ENCODE data around the gene AVPI1.

AVPI1 gene

DNA sequence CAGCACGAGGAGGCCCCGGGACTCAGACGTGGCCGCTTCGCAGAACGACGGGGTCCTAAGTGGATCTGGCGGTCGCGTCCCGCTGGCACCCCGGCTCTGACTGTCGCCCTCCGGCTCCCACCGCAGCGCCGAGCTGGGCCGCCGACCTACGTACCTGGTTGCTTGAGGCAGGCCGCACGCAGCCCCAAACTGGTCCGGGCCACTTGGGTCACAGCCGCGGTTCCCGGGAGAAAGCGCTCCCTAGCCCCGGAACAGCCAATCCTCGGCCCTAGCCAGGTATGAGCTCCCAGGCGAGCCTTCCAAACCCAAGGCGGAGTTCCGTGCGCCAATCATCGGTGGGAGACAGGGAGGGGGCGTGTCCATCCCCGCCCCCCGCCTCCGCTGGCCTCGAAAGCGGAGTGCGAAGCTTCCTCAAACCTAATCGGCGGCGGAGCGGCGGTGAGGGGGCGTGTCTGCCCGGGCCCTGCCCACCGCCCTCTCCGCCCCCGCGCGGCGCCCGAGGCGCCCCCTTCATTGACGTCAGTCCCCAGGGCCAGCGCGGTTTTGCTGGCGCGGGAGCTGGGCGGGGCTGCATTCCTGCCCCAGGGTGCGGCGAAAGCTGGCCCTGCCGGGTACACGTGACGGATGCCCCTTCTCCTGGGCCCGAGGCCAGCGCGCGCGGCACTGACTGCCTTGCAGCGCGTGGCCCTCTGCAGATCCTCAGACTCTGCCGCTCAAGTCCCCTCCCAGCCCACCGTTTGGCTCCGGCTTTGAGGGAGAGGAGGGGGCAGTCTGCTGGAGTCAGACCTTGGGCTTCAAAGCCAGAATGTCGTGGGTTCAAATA lies at the start of gene AVPI1:
AVPI1 (minus strand) TSS at position 280 of the 823 bp plus-strand sequence. CDS start 7,336 bp downstream, outside the sequence.
- DNase-seq (ENCODE audit: low read depth): peak; percentile 80

DNA sequence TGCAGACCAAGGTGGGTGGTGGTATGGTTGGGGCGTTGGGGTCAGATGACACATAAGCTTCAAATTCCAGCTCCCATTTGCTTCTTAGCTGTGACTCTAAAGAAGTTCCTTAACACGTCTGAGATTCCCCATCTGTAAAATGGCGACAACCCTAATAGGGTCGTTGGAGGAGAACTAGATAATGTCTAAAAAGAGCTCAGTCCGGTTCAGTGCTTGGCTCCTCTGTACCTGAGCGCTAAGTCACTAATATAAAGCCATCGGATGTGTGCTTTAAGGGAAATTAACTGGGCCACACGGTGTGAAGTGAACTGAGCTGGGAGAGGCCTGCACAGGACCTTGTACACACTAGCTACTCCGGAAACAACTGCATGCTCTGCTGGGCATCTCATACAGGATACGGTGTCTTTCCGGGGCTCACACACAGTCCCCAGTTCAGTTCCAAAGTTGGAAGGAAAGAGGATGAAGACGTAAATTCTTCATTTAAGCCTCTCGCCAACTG lies 49.4 kb upstream of the AVPI1 start:
- no peak for DNase-seq (ENCODE audit: low read depth)

DNA sequence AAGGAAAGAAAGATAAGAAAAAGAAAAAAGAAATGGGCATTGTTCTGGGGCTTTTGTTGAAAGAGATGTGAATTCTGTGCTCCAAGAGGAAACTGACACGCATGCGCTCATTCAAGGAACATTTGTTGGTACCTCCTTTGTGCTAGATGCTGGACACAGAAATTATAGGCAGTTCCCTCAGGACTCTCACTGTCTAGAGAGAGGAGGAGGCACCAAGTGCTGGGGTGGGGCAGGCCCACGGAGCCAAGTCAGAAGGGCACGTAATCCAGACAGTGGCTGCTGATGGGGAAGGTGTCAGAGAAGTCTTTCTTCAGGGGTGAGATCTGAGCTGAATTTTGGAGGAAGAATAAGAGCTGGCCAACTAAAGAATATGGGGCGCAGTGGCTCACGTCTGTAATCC lies 47.0 kb upstream of the AVPI1 start:
- no peak for DNase-seq (ENCODE audit: low read depth)

- no peak for DNase-seq (ENCODE audit: low read depth)
Observed at GRCh38 chr10:97733256-97733655, 46.2 kb upstream of the AVPI1 start.

DNA sequence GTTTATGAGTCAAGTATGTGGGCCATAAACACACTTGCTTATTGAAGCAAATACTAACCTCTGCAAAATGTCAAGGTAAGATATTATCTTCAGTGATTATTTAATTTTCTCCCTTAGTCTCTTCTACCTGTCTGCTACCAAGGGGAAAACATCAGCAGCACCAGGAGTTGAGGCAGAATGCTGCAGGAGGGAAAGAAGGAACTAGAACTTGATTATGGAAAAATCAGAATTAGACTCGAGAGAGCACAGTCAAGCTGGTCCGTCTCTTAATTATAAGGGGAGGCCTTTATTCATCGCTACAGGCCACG lies 45.0 kb upstream of the AVPI1 start:
- no peak for DNase-seq (ENCODE audit: low read depth)

DNA sequence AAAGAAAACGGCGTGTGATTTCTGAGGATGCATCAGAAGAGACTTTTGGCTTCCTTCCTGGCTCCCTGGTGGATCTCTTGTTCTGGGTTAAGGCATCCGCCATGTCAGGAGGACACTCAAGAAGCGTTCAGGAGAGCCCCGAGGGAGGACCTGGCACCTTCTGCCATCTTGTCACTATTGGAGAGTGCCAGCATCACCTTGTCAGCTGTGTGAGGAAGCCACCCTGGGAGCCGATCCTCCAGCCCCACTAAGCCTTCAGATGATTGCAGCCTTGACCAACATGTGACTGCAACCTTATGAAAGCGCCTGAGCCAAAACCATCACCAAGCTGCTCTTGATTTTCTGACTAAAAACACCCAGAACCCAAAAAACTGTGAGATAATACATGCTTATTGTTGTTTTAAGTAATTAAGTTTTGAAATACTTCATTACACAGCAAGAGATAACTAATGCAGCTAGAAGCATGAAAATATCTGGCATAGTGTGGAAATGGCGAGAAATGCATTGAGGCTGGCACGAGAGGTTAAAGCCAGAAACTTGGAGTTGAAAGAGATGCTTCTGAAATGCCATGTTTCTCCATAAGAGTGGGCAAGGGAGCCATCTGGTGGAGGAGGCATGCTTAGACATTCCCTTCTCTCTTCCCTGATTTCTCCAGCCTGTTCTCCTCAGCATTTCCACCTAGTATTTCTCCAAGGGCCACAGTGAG lies 44.5 kb upstream of the AVPI1 start:
- DNase-seq (ENCODE audit: low read depth): no peak

DNA sequence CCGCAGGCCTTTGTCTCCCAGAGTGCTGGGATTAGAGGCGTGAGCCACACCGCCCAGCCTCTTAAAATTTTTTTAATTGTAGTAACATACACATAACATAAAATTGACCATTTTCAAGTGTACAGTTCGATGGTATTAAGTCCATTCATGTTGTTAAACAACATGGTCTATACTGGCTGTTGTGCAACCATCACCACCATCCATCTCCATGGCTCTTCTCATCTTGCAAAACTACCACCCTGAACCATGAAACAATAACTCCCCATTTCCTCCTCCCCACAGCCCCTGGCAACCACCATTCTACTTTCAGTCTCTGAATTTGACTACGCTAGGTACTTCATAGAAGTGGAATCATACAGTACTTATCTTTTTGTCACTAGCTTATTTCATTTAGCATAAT lies 42.0 kb upstream of the AVPI1 start:
- DNase-seq (ENCODE audit: low read depth): no peak

- no peak for DNase-seq (ENCODE audit: low read depth)
Observed at GRCh38 chr10:97726636-97727178, 39.7 kb upstream of the AVPI1 start.

DNA sequence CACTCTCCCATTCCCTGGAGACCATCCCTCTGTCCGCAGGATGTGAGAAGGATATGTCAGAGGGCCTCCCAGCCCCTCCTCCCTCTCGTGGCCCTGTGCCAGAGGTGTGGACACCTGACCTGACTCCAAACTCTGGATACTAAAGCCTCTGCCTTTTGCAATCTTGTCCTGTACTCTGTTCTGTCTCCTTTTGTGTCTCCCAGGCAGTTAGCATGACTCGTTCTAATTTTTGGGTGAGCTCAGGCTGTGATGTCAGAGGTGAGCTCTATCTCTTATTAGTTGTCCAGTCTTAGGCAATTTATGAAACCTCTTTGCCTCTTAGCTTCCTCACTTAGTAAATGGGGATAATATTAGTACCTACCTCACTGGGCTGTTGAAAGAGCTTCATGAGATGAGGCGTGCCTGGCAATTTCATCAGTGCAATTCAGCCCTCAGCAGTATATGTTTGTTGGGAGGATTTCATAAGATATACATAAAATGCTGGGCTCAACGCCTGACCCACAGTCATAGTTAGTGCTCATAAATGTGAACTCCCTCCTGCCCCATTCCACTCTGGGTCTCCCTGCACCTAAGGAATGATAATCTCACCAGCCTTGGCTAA lies 37.4 kb upstream of the AVPI1 start:
- no peak for DNase-seq (ENCODE audit: low read depth)

DNA sequence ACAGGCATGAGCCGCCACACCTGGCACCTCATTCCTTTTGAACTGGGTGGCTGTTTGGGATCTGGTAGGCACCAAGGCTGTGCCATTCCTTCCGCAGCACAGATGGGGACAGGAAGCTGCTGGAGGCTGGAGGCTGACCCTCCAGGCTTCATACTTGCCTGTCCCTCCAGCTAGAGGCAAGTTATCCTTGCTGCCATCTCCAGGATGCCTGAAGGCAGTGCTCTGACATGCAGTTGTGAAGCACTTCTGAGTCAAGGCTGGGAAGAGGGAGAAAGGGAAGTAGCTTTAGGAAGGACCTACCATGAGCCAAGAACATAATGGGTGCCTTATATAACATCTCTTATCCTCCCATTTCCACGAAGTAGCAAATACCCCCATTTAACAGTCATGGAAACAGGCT lies 36.0 kb upstream of the AVPI1 start:
- no peak for DNase-seq (ENCODE audit: low read depth)

DNA sequence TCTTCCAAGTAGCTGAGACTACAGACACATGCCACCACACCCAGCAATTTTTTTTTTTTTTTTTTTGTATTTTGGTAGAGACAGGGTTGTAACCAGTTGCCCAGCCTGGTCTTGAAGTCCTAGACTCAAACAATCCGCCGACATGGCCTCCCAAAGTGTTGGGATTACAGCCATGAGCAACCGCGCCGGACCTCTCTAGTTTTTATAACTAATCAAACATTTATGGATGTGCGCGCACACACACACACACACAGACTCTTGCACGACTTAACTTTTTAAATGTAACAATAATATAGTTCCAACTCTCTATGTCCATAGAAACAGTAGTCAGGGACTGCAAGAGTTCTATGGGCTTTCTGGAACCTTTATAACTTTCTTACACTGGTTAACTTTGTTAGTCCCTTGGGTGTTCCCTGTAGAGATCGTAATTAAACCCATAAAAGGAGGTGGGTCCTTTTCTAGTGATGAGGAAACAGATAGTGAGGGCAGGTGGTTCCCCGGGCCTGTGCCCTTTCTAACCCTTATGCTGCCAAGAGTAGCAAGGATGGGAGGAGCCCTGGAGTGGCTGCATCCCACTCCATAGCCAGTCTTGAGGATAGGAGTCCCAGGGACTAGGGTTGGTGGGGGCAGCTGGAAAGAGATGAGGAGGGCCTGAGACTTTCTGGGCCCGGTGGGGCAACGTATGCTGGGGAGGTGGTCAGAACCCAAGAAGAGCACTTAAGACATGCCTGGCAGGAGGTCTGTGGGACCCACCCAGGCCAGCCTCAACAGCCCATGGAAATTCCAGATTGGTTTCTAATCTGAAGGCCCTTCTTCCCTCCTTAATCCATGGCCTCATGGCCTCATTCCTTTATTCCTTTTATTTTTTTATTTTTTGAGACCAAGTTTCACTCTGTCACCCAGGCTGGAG lies 35.1 kb upstream of the AVPI1 start:
- no peak for DNase-seq (ENCODE audit: low read depth)

GRCh38 chr10:97719602-97720001 lies 32.6 kb upstream of the AVPI1 start:
- no peak for DNase-seq (ENCODE audit: low read depth)

DNA sequence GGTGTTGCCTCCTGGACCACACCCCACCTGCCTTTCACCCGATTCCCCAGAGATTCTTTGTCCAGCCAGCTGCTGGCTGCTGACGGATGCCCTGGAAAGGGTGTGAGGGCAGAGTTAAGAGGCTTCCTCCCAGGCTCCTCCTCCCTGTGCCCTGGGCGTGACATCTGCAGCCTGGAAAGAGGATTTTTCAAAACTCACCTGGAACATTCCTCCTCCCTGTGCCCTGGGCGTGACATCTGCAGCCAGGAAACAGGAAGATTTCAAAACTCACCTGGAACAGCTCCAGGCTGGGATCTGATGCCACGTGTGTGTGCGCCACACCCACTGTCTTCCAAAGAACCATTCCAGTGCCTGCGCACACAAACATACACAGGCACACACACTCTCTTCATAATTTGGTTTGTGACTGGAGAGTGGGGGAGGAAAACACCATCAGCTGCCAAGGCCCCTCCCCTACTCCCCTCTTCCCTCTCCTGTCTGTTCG lies 31.7 kb upstream of the AVPI1 start:
- no peak for DNase-seq (ENCODE audit: low read depth)

DNA sequence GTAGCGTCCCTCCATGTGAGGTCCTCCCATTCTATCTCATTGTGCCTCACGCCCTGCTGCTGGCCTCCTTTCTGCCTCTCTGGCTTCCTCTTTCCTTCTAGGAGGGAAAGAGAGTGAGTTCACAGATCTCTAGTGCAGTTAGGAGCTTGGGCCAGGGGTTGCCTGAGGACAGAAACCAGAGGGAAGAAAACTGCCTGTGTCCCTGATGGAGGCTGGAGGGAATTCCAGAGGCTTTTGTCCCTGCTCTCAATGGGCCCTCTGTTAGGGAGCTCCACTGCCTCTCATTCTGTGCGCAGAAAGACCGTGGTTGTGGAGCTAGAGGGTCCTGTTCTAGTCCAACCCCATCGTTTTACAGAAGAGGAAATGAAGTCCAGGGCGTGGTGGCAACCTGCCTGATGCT lies 31.1 kb upstream of the AVPI1 start:
- no peak for DNase-seq (ENCODE audit: low read depth)

DNA sequence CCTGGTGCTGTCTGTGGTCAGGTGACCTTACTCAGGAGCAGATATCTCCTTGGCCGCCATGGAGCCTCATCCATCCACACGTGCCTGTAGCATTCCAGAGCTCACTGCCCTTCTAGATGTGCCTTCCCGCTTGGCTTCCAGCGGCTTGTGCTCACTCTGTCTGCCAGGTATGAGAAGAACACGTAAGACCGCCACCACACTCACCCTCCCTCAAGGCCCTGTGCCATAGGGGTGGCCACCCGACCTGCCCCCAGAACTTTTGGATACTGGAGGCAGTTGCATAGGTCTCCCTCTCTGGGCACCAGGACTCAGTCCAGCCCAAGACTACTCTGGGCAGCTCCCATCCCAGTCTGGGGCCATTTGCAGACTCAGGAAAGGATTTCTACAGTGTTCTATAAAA lies 30.6 kb upstream of the AVPI1 start:
- DNase-seq (ENCODE audit: low read depth): no peak

DNA sequence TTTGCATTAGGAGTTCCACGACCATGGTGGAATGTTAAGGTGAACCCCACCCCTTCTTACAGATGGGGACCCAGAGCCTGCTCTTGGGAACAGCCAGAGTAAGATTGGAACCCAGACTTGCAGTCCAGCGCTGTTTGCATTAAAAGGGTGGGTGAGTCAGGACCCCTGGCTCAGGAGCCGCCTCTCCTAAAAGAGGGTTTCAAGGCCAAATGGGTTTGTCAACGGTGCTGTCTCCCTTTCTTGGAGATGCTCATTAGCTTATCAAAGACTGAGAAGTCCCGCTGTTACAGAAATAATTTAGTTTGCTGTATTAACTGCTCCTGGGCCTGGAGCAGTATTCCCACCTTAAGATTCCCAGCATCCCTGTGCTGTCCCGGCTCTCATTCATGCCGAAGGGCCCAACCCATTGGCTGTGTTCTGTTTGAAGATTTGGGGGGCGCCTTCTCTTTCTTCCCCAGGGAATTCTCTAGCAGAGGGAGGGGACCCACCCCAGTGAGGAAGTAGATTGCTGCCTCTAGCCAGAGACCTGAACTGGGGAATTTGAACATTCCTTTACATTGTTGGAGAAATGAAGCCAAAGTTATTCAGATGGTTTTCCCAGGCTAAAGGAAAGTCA lies 28.3 kb upstream of the AVPI1 start:
- no peak for DNase-seq (ENCODE audit: low read depth)

GRCh38 chr10:97714401-97715258 lies 27.6 kb upstream of the AVPI1 start:
- DNase-seq (ENCODE audit: low read depth): no peak

DNA sequence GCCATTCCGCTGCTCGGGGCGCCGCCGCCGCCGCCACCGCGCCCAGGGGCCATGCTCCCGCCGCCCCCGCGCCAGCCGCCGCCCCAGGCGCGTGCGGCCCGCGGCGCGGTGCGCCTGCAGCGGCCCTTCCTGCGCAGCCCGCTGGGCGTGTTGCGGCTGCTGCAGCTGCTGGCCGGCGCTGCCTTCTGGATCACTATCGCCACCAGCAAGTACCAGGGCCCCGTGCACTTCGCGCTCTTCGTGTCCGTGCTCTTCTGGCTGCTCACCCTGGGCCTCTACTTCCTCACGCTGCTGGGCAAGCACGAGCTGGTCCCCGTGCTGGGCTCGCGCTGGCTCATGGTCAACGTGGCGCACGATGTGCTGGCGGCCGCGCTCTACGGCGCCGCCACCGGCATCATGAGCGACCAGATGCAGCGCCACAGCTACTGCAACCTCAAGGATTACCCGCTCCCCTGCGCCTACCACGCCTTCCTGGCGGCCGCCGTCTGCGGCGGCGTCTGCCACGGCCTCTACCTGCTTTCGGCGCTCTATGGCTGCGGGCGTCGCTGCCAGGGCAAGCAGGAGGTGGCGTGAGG lies 26.9 kb upstream of the AVPI1 start:
- no peak for DNase-seq (ENCODE audit: low read depth)

DNA sequence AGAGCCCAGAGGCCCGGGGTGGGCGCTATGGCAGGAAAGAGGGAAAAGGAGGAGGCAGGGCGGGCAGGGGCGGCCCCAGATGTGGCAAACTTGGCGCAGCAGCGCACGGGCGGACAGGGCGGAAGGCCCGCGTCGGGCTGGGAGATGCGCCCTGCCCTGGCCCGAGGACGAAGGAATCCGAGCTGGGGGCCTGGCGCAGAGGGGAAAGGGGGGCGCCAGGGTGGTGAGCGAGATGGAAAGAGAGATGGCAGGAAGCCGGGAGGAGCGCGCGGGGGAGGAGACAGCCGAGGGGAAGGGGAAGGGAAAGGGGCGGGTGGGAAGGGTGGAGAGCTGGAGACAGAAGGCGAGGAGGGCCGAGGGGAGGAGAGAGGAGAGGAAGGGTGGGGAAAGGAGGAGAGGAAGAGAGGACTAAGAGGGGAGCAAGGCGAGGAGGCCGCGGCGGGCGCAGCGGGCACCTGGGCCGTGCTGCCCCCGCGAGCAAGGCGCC lies 26.3 kb upstream of the AVPI1 start, which contains the start of gene MARVELD1:
MARVELD1 (plus strand) TSS at position 392 of the 487 bp plus-strand sequence. CDS start 147 bp downstream, outside the sequence.
- no peak for DNase-seq (ENCODE audit: low read depth)

Measured in HS-27A (cell line).